Kidney epithelial cell (primary cell): ENCODE results near the gene KCNK5. TPM values are rescaled to one million over a fixed set of nuclear protein-coding genes. Genes with fewer than 3 reads are reported as not detected.

Experiments
- DNase-seq: peaks from one replicate; pipeline ENCODE4 v3.0.0-alpha.2; 2010; ENCODE audit warnings: low read depth
- H3K27me3 ChIP-seq: 2 replicates; pipeline ENCODE4 v1.6.0; 2011; ENCODE audit warnings: low read length; ENCODE audit not compliant: control insufficient read depth, insufficient read depth
- H3K36me3 ChIP-seq: 2 replicates; pipeline ENCODE4 v1.5.1; 2011; ENCODE audit warnings: low read length; ENCODE audit not compliant: control insufficient read depth, insufficient read depth
- H3K4me3 ChIP-seq: 2 replicates; pipeline ENCODE4 v1.5.1; 2011; ENCODE audit warnings: low read depth, mild to moderate bottlenecking, control low read depth, low read length
- total RNA-seq: library from RNA; depleted of rRNA; stranded (reverse); fragments of >200 nt; gene quantifications from 2 replicates; pipeline ENCODE4 v1.2.3, GENCODE V29; 2015
- TF ChIP-seq, protein P1 (sequence below): IDR thresholded peaks from 2 replicates; pipeline ENCODE4 v1.5.1; 2011; ENCODE audit warnings: mild to moderate bottlenecking, moderate library complexity, low read length, control low read depth, inconsistent platforms; ENCODE audit not compliant: insufficient read depth, poor library complexity, severe bottlenecking

The KCNK5 gene
- total RNA-seq, 1 donor from 2014 or later: 2.3 TPM

DNA sequence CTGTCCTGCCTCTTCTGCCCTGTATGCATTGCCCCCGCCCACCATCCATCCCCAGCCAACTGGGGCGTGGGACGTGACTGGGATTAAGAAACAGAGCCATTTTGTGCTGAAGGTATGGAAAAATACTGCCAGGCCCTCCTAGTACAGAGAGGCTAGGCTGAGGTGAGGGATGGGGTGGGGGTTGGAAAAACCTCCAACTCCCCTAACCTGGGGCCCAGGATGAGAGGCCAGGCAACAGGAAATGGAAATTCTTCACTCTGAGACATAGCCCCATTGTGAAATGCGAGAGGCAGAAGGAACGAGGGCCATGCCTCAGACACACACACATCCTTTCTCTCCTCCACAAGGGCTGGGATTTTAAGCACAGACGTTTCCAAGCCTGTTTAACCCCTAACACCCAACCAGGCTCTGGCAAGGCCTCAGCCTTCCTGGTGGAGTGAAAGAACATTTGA is 19.9 kb downstream of the KCNK5 start:
- H3K4me3 ChIP-seq: no peak overlapping the region
- TF ChIP-seq, protein P1, sequence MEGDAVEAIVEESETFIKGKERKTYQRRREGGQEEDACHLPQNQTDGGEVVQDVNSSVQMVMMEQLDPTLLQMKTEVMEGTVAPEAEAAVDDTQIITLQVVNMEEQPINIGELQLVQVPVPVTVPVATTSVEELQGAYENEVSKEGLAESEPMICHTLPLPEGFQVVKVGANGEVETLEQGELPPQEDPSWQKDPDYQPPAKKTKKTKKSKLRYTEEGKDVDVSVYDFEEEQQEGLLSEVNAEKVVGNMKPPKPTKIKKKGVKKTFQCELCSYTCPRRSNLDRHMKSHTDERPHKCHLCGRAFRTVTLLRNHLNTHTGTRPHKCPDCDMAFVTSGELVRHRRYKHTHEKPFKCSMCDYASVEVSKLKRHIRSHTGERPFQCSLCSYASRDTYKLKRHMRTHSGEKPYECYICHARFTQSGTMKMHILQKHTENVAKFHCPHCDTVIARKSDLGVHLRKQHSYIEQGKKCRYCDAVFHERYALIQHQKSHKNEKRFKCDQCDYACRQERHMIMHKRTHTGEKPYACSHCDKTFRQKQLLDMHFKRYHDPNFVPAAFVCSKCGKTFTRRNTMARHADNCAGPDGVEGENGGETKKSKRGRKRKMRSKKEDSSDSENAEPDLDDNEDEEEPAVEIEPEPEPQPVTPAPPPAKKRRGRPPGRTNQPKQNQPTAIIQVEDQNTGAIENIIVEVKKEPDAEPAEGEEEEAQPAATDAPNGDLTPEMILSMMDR: no peak
- DNase-seq: no peak

DNA sequence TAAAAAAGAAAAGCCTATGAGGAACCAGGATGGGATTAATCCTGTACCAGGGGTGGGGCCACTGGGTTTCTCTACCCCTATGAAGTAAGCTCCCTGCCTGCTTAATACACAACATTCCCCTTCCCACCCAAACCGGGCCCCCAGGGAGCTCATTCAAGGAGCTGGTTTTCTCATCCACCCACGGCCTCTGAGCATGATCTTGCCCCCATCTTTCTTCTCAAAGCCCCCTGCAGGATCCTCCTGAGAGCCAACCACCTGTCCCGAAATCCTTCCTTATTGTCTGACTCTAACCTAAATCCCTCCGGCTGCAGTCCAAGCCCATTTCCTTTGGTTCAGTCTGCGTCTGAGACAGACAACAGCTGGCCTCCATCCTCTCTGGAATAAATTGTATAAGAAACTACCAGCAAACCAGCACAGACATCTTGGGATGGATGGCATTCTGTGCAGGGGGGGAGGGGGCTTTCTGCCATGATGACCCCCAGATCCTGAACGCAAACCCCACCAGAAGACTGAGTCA is 21.0 kb downstream of the KCNK5 start:
- no peak for DNase-seq
- H3K36me3 ChIP-seq: no peaks in the 10 kb centered on the region
- TF ChIP-seq, protein P1: no peak
- no peaks in the 10 kb centered on the region for H3K27me3 ChIP-seq
- no peak overlapping the region for H3K4me3 ChIP-seq

More for the DNA sequence above, 19.9 kb downstream of the KCNK5 start:
- Histone ChIP-seq H3K27me3 (no peaks in the 10 kb centered on the region), H3K36me3 (no peaks in the 10 kb centered on the region)

DNA sequence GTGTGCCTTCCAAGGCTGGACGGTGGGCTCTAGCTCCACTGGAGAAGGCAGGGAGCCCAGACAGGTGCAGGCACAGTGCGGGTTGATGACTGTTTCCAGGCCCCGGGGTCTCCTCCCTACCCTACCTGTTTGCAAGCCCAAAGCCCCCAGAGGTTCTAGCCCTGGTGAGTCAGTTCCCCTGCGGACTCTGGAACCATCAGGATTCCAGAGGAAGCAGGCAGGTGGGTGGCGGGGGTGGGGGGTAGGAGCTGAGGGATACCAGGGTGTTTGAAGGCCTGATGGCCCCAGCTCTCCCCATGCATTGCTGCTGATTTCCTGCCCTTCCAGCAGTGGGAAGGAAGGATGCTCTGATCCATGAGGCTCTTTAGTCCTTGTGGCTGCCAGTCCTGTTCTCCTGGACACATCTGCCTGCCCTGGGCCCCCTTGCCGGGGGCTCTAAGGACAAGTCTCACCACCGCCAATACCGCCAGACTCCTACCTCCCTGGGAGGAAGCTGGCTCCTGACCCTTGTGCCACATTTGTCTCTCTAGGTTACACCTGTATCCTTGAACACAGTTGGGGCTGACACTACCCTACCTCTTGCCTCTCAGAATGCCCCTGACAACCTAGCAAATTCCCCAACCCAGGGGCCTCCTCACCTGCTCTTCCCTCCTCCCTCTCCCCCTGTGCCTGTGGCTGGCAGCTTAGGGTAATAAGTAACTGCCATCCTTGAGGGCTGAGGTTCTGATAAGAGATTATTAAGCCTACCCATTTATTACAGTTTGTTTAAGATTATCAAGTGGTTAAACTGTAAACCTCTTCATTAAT is 21.7 kb downstream of the KCNK5 start:
- TF ChIP-seq, protein P1: no peak
- H3K36me3 ChIP-seq: no peaks in the 10 kb centered on the region
- no peaks in the 10 kb centered on the region for H3K27me3 ChIP-seq
- no peak for DNase-seq
- no peak overlapping the region for H3K4me3 ChIP-seq

DNA sequence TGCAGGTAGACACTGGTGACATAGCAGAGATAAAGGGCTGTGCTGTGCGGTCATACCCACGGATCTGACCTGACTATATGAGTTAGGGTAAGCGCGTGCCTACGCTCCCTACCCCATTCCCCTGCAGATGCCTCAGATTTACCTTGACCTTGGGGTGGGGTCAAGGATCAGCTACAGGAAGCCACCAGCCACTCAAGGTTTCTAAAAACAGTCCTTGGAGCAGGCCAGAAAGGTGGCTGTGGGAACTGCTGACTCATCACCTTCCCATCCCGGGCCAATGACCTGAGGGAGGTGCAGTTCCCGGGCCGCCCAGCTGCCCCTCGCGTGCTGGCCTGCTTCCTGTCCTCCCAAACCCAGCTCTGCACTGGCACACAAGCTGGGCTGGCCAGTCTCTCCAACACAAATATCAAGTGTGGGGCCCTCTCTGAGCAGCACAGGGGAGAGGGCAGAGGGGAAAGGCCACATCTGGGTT is 23.0 kb downstream of the KCNK5 start:
- H3K27me3 ChIP-seq: no peaks in the 10 kb centered on the region
- TF ChIP-seq, protein P1: no peak
- H3K36me3 ChIP-seq: no peaks in the 10 kb centered on the region
- no peak for DNase-seq
- H3K4me3 ChIP-seq: no peak overlapping the region

DNA sequence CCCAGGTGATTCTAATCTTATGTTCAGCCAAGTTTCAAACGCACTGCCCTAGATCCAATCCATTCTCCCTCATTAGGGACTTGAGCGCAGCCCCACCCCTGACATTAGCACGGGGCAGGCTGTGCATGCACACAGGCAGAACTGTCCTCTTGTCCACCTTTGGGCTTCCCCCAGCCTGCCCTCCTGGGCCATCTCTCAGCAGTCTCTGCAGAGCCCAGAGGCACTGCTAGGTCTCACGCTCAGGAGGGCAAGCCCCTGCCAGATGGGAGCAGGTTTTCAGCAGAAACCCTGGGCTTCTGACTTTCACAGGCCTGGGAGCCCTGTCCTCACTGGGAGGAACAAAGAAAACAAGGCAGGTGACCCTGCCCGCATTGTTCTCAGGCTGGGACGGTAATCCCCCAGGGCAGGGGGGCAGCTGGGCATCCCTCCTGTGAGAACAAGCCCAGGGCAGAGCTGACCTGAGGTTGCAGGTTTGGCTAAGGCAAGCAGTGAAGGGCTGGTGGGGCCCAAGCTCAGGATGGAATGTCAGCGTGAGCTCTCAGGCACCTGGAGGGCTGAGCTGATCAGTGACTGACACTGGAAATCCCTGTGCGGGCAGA is 24.5 kb downstream of the KCNK5 start:
- Histone ChIP-seq H3K36me3 (no peaks in the 10 kb centered on the region), H3K4me3 (no peak overlapping the region), H3K27me3 (no peaks in the 10 kb centered on the region)
- TF ChIP-seq, protein P1: no peak
- no peak for DNase-seq
